Fibroblast of skin of left biceps (primary cell): ENCODE measurements around the gene FKRP.
A peak's percentile ranks its signal among the peaks of the same experiment; 100 is the strongest.
"Not testable (repeated sequence)": the region's sequence is repeated elsewhere in the genome, so short reads cannot be mapped to it uniquely, and the experiment has no call there.

Experiments used
- DNase-seq, 2 experiments: peaks; one replicate each; pipeline ENCODE4 v3.0.0-alpha.2; 2013; ENCODE audit warnings: low read depth in 2 of 2

The FKRP gene

DNA sequence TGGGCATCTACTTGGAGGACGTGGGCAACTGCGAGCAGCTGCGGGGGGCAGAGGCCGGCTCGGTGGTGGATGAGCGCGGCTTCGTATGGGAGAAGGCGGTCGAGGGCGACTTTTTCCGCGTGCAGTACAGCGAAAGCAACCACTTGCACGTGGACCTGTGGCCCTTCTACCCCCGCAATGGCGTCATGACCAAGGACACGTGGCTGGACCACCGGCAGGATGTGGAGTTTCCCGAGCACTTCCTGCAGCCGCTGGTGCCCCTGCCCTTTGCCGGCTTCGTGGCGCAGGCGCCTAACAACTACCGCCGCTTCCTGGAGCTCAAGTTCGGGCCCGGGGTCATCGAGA is 10.7 kb downstream of the FKRP start:
- no peak for DNase-seq

DNA sequence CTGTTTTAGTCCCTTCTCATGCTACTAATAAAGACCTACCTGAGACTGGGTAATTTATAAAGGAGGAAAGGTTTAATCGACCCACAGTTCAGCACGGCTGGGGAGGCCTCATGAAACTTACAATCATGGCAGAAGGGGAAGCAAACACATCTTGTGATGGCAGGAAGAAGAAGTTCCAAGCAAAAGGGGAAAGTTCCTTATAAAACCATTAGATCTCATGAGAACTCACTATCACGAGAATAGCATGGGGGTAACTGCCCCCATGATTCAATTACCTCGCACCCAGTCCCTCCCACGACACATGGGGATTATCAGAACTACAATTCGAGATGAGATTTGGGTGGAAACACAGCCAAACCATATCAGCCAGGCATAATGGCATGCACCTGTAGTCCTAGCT is 13.3 kb downstream of the FKRP start:
- no peak for DNase-seq

- peak; percentile 99 for DNase-seq
These were observed 14.0 kb downstream of the FKRP start for GRCh38 chr19:46759817-46760333.

DNA sequence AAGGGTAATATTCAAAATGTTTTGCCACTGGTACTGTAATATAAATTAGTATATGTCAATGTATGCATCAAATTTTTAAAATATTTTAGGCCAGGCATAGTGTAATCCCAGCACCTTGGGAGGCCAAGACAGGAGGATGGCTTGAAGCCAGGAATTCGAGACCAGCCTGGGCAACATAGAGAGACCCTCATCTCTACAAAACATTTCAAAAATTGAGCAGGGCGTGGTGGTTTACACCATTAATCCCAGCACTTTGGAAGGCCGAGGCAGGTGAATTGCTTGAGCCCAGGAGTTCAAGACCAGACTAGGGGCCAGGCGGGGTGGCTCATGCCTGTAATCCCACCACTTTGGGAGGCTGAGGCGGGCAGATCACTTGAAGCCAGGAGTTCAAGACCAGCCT is 14.5 kb downstream of the FKRP start:
- no peak for DNase-seq

DNA sequence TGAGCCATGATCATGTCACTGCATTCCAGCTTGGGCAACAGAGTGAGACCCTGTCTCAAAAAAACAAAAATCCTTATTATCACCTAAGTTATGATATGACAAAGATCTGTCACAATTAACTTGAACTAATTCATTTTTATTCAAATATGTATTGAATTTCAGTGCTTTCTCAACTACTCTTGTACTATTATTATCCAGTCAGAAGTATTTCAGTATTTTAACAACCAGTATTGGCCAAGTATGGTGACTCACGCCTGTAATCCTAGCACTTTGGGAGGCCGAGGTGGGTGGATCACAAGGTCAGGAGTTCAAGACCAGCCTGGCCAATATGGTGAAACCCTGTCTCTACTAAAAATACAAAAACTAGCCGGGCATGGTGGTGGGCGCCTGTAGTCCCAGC is 15.0 kb downstream of the FKRP start:
- DNase-seq, result not testable (repeated sequence)

DNA sequence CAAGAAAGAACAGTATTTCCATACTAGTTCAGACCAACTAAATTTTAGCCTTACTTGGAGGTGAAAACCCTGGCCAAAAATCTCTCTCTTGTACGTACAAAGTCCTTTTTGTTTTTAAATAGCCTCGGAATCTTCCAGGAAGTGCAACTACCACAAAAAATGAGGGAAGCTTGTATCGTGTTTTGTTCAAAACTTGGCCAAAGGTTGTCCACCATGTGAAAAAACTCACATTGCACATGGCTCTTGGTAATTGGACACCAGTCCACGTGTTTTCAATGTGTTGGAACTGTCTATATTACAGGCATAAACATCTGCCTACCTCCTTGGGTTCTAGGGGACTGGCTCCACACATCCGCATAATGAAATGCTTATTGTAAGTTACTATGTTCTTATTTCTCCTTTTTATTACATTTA is 15.6 kb downstream of the FKRP start:
- peak; percentile 69 to 73 for DNase-seq

DNA sequence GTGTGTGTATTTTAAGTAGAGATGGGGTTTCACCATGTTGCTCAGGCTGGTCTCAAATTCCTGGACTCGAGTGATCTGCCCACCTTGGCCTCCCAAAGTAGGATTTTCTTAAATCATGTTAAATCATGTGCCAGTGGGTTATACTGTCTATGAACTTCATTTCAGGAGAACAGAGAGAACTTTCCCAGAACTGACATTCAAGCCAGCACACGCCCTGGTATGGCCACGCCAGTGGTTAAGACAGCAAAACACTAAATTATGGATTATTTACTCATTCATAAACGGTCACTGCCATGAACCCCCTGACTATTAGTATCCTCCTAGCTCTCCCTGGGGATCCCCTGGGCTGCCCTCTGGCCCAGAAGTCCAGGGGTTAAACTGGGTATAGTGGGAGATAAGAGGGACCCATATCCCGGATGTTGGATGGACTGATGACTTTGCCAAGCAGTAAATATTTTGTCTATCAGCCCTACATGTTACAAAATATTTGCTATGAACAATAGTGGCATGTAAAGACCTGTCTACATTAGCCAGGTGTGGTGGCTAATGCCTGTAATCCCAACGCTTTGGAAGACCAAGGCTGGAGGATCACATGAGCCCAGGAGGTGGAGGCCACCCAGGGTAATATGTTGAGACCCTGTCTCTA is 16.5 kb downstream of the FKRP start:
- no peak for DNase-seq

DNA sequence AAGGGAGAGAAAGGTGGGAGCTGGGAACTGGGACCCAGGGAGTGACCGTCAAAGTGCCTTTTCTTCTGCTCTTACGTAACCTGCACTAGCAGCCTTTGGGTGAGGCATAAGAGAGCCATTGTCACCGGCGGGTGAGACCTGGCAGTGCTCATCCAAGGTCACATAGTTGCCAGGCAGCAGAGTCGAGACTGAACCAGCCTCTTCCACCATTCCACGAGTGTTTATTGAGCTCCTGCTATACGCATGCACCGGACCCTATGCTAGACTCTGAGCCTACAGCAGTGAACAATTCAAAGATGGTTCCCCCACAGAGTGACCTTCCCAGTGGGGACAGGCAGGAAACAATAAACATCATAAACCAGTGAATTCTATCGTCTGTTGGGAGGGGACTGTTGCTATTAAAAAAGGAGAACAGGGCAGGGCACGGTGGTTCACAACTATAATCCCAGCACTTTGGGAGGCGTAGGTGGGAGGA is 19.0 kb downstream of the FKRP start:
- DNase-seq, result no peak

- DNase-seq, result no peak
These were observed 20.9 kb downstream of the FKRP start for GRCh38 chr19:46766569-46767317.

DNA sequence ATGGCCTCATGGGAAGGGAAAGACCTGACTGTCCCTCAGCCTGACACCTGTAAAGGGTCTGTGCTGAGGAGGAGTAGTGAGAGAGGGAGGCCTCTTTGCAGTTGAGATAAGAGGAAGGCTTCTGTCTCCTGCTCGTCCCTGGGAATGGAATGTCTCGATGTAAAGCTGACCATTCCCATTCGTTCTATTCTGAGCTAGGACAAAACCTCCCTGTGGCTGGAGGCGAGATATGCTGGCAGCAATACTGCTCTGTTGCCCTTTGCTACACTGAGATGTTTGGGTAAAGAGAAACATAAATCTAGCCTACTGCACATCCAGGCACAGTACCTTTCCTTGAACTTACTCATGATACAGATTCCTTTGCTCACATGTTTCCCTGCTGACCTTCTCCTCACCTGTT is 22.9 kb downstream of the FKRP start:
- DNase-seq, result not testable (repeated sequence)

DNA sequence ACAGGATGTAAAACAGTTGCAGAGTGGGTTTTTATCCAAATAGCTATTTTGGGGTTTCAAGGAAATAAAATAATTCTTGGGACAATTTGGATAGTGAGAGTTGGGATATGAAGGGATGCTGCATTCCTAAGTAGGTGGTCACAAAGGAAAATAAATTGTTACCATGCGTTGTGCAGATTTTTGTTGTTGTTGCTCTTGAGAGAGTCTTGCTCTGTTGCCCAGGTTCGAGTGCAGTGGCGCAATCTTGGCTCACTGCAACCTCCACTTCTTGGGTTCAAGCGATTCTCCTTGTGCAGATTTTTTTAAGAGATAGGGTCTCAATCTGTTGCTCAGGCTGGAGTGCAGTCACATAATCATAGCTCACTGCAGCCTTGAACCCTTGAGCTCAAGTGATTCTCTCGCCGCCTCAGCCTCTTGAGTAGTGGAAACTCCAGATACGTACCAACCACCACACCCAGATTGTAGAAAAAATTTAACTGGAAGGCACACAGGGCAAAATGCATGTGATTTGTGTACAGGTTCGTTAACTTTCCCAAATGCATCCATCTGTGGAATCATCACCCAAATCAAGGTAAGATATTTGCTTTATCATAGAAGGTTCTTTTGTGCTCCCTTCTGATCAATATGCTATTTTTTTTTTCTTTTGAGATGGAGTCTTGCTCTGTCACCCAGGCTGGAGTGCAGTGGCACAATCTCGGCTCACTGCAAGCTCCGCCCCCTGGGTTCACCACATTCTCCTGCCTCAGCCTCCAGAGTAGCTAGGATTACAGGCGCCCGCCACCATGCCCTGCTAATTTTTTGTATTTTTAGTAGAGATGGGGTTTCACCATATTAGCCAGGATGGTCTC is 26.5 kb downstream of the FKRP start:
- DNase-seq, result no peak

GRCh38 chr19:46773018-46773399 is 27.2 kb downstream of the FKRP start:
- DNase-seq, result no peak

DNA sequence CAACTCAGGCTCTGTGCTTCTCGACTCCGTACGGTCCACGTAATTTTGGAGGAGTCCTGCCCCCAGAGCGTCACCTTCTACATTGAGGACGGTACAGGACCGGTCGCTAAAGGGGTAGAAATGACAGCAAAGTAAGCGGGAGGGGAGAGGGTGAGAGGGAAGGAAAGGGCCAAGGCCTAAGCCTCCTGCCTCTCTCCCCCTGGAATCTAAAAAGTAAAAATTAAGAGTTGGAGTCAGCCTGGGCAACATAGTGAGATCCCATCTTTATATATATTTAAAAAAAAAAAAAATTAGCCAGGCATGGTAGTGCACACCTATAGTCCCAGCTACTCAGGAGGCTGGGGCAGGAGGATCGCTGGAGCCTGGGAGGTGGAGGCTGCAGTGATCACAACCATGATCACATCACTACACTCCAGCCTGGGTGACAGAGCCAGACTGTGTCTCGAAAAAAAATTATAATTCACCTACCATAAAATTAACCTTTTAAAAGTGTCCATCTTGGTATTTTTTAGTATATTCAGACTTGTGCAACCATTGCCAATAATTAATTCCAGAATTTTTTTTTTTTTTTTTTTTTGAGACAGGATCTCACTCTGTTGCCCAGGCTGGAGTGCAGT is 29.9 kb downstream of the FKRP start:
- no peak for DNase-seq

- no peak for DNase-seq
These were observed 31.4 kb downstream of the FKRP start for GRCh38 chr19:46776927-46777911.

GRCh38 chr19:46777956-46778645 is 32.2 kb downstream of the FKRP start:
- not testable (repeated sequence) for DNase-seq

DNA sequence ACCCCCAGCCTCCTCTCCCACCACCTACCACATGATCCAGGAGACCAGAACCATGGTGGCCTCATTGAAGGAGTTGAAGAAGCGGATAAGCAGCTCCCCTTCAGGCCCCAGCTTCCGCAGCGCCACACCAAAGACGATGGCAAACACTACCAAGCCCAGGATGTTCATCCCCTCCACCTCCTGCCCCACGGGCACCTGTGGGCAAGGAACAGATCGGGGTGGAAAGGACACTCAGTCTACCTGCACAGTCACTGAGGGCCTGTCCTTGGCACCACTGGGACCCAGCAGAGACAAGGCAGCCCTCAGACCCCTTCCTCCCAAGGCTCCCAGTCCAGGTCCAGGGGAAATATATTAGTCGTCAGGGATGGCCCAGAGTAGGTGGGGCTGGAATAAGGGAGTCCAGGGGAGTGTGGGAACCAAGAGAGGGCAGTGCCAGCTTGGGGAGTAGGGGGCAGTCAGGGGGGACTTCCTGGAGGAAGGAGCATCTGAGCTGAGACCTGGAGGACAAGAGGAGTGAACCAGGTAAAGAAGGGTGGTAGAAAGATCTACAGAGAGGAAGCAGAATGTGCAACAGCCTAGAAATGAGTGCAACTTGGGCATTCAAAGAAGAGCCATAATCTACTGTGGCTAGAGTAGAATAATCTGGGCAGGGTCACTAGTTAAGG is 36.6 kb downstream of the FKRP start:
- DNase-seq, result no peak

GRCh38 chr19:46783670-46784069 is 37.8 kb downstream of the FKRP start:
- no peak for DNase-seq

- peak; percentile 91 for DNase-seq
These were observed 38.6 kb downstream of the FKRP start for GRCh38 chr19:46784262-46785053.
